ENCODE measurements around the gene C4orf54. TPM values are rescaled to one million over a fixed set of nuclear protein-coding genes. Genes with fewer than 3 reads are reported as not detected.

The C4orf54 gene
- total RNA-seq, 1 donor from 2014 or later, result not detected

DNA sequence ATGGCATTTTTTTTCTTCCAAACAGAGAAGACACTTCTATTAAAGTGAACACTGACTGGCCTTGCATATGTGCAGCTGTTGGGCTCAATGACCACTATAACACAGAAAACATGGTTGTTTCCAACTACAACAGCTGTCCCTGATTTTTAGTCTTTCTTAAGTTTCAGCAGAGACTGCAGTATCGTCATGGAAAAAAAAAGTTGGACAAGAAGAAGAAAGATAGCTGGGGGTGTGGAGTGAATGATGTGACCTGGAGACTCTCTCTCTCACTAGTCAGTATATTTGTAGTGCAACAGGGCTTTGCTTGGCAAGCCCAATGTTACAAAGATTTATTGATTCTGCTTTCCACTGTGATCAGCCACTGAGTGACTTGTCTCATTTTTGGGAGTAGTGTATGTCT lies 29.5 kb upstream of the C4orf54 start:
- no peak for DNase-seq (ENCODE audit: low read depth)
- Histone ChIP-seq H3K27me3 (ENCODE audit: control insufficient read depth, insufficient read depth, low read length) (no peaks in the 10 kb centered on the region), H3K4me3 (ENCODE audit: low read depth, low read length) (no peak overlapping the region), H3K36me3 (ENCODE audit: control insufficient read depth, insufficient read depth, low read length) (no peaks in the 10 kb centered on the region)
- TF ChIP-seq CTCF (IDR thresholded peaks at IDR 0.05; ENCODE audit: insufficient read depth, low read length, poor library complexity, severe bottlenecking), result no peak

DNA sequence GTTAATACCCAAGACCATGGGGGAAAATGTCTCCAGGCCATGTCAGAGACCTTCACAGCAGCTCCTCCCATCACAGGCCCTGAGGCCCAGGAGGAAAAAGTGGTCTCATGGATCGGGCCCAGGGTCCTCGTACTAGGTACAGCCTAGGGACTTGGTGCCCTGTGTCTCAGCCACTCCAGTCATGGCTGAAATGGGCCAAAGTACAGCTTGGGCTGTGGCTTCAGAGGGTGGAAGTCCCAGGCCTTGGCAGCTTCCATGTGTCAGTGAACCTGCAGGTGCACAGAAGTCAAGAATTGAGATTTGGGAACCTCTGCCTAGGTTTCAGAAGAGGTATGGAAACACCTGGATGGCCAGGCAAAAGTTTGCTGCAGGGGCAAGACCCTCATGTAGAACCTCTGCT lies 27.6 kb upstream of the C4orf54 start:
- Histone ChIP-seq H3K36me3 (ENCODE audit: control insufficient read depth, insufficient read depth, low read length) (no peaks in the 10 kb centered on the region), H3K27me3 (ENCODE audit: control insufficient read depth, insufficient read depth, low read length) (no peaks in the 10 kb centered on the region), H3K4me3 (ENCODE audit: low read depth, low read length) (no peak overlapping the region)
- no peak for DNase-seq (ENCODE audit: low read depth)
- TF ChIP-seq CTCF (IDR thresholded peaks at IDR 0.05; ENCODE audit: insufficient read depth, low read length, poor library complexity, severe bottlenecking), result no peak

- Histone ChIP-seq H3K36me3 (ENCODE audit: control insufficient read depth, insufficient read depth, low read length) (no peaks in the 10 kb centered on the region), H3K4me3 (ENCODE audit: low read depth, low read length) (no peak overlapping the region), H3K27me3 (ENCODE audit: control insufficient read depth, insufficient read depth, low read length) (no peaks in the 10 kb centered on the region)
- DNase-seq (ENCODE audit: low read depth), result no peak
- TF ChIP-seq CTCF (IDR thresholded peaks at IDR 0.05; ENCODE audit: insufficient read depth, low read length, poor library complexity, severe bottlenecking), result no peak
Measured at GRCh38 chr4:99683895-99684294, 26.3 kb upstream of the C4orf54 start.

GRCh38 chr4:99679976-99680375 lies 22.3 kb upstream of the C4orf54 start:
- no peaks in the 10 kb centered on the region for H3K36me3 ChIP-seq (ENCODE audit: control insufficient read depth, insufficient read depth, low read length)
- H3K4me3 ChIP-seq (ENCODE audit: low read depth, low read length), result no peak overlapping the region
- DNase-seq (ENCODE audit: low read depth), result no peak
- TF ChIP-seq CTCF (IDR thresholded peaks at IDR 0.05; ENCODE audit: insufficient read depth, low read length, poor library complexity, severe bottlenecking), result no peak
- no peaks in the 10 kb centered on the region for H3K27me3 ChIP-seq (ENCODE audit: control insufficient read depth, insufficient read depth, low read length)

DNA sequence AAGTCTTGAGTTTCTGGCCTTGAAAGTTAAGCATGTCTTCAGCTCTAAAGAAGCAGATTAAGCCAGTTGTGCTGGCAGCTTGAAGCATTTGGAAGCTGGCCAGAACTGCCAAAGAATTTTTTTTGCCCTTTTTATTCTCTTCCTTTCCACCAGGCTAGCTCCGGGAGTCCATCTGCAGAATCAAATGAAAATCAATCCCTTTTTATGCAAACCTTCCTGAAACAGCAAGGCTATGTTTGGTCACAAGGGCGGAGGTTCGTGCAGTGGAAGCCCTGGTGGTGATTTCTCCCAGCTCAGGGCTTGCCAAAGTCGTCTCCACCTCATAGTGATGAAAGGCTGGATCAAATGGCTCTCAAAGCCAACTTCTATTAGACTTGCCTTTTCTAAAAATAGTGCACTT lies 21.6 kb upstream of the C4orf54 start:
- TF ChIP-seq CTCF (IDR thresholded peaks at IDR 0.05; ENCODE audit: insufficient read depth, low read length, poor library complexity, severe bottlenecking), result no peak
- no peaks in the 10 kb centered on the region for H3K36me3 ChIP-seq (ENCODE audit: control insufficient read depth, insufficient read depth, low read length)
- no peak overlapping the region for H3K4me3 ChIP-seq (ENCODE audit: low read depth, low read length)
- H3K27me3 ChIP-seq (ENCODE audit: control insufficient read depth, insufficient read depth, low read length), result no peaks in the 10 kb centered on the region
- no peak for DNase-seq (ENCODE audit: low read depth)

DNA sequence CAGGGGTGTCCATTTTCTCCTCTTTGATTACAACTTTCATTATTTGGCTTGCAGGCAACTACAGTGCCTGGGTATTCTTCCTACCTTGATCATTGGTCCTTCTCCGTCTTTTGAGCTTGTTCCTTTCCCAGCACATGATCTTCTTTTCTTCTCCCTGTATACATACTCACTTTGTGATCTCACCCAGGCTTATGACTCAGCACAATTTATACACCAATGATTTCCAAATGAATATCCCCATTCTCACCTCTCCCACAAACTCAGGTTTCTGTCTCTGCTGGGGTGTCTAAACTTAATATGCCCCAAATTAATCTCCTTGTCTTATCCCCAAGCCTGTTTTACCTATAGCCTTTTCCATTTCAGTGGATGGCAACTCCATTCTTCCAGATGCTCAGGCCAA lies 19.5 kb upstream of the C4orf54 start:
- no peak overlapping the region for H3K4me3 ChIP-seq (ENCODE audit: low read depth, low read length)
- H3K36me3 ChIP-seq (ENCODE audit: control insufficient read depth, insufficient read depth, low read length), result no peaks in the 10 kb centered on the region
- no peaks in the 10 kb centered on the region for H3K27me3 ChIP-seq (ENCODE audit: control insufficient read depth, insufficient read depth, low read length)
- DNase-seq (ENCODE audit: low read depth), result no peak
- TF ChIP-seq CTCF (IDR thresholded peaks at IDR 0.05; ENCODE audit: insufficient read depth, low read length, poor library complexity, severe bottlenecking), result no peak

Data from kidney epithelial cell (primary cell).